Activated CD8-positive, alpha-beta T cell treated with anti-CD3 and anti-CD28 coated beads for 36 hours (primary cell): ENCODE data around the gene EFCAB9. TPM values are rescaled to one million over a fixed set of nuclear protein-coding genes. Genes with fewer than 3 reads are reported as not detected.
"Not testable (repeated sequence)": the region's sequence is repeated elsewhere in the genome, so short reads cannot be mapped to it uniquely, and the experiment has no call there.

ENCODE experiments used
- ATAC-seq: fragments of 200-7000 bp; cut with Tn5 transposase; one replicate; pipeline ENCODE4 v1.10.0; 2021; ENCODE audit warnings: mild to moderate bottlenecking, moderate library complexity
- CTCF ChIA-PET: fragments of 350-600 bp; sonication (Branson Sonifier 250); formaldehyde crosslinking; loops from one replicate; lab custom pipeline; 2021; ENCODE audit warnings: antibody characterized with exemption; lab: Charles Lee
- POLR2A ChIA-PET: fragments of 350-600 bp; sonication (Branson Sonifier 250); formaldehyde crosslinking; loops from one replicate; lab custom pipeline; 2021; ENCODE audit warnings: antibody characterized with exemption; lab: Charles Lee
- DNase-seq: peaks from one replicate; pipeline ENCODE4 v3.0.0-alpha.2; 2020
- H3K27ac Mint-ChIP-seq: one replicate; pipeline ENCODE4 v1.8.0; 2021; ENCODE audit warnings: mild to moderate bottlenecking, mixed read lengths
- H3K27me3 Mint-ChIP-seq: one replicate; pipeline ENCODE4 v1.8.0; 2021; ENCODE audit warnings: mixed read lengths
- H3K36me3 Mint-ChIP-seq: one replicate; pipeline ENCODE4 v1.8.0; 2021; ENCODE audit warnings: low read depth, mixed read lengths
- H3K4me1 Mint-ChIP-seq: one replicate; pipeline ENCODE4 v1.8.0; 2021; ENCODE audit warnings: low read depth, mixed read lengths
- H3K4me3 Mint-ChIP-seq: one replicate; pipeline ENCODE4 v1.8.0; 2021; ENCODE audit warnings: mild to moderate bottlenecking, moderate library complexity, mixed read lengths
- H3K9me3 Mint-ChIP-seq: one replicate; pipeline ENCODE4 v1.8.0; 2021; ENCODE audit warnings: mixed read lengths
- CTCF ChIP-seq: fragments of 200-600 bp; IDR thresholded peaks from one replicate; pipeline ENCODE4 v1.8.0; 2022; ENCODE audit warnings: antibody characterized with exemption, mild to moderate bottlenecking
- intact Hi-C: fragments of 100-400 bp; cut with micrococcal nuclease; formaldehyde crosslinking; loops from one replicate; pipeline ENCODE4 v1.10.0; 2022
- total RNA-seq, 2 experiments: library from RNA; stranded (reverse); gene quantifications; one replicate each; pipeline ENCODE4 v1.2.3, GENCODE V29; 2021

EFCAB9 gene
- total RNA-seq, 2 experiments from 2014 or later = not detected

- ChIA-PET POLR2A (interaction anchor here (0.7 to 7.8 kb wide), 15 partner anchors 10 to 182 kb away, joined by 3 to 124 read pairs (median 4); partner anchors contain the start of genes FBXW11 and UBTD2), CTCF (interaction anchor here (0.6 to 8.4 kb wide), 48 partner anchors 10 to 276 kb away, joined by 3 to 129 read pairs (median 7); partner anchors contain the start of genes FBXW11 and UBTD2)
- Mint-ChIP-seq H3K4me1 (peaks cover 10% of the 10 kb centered on the region), H3K27ac (no peak overlapping the region), H3K4me3 (peak overlapping the region; percentile 92), H3K9me3 (no peaks in the 10 kb centered on the region), H3K36me3 (peaks cover 30% of the 10 kb centered on the region), H3K27me3 (no peaks in the 10 kb centered on the region)
- DNase-seq (no peak), ATAC-seq (no peak)
- no peak for TF ChIP-seq CTCF
- intact Hi-C loops = loop anchor here (2.0 to 5.0 kb wide), 3 partner anchors 93 to 282 kb away; partner anchors contain the start of gene UBTD2
These were observed 4.9 kb upstream of the EFCAB9 start for GRCh38 chr5:172188893-172189692.

GRCh38 chr5:172189693-172190296 is 4.2 kb upstream of the EFCAB9 start:
- no peak for TF ChIP-seq CTCF
- ATAC-seq (no peak), DNase-seq (no peak)
- H3K36me3 Mint-ChIP-seq = peaks cover 24% of the 10 kb centered on the region
- peaks cover 3% of the 10 kb centered on the region for H3K4me1 Mint-ChIP-seq
- intact Hi-C loops = loop anchor here (2.0 to 5.0 kb wide), 3 partner anchors 93 to 282 kb away; partner anchors contain the start of gene UBTD2
- H3K9me3 Mint-ChIP-seq = no peaks in the 10 kb centered on the region
- ChIA-PET POLR2A (interaction anchor here (0.9 to 7.8 kb wide), 7 partner anchors 11 to 84 kb away, joined by 3 to 124 read pairs (median 5); no protein-coding TSS in a partner anchor), CTCF (interaction anchor here (0.9 to 8.4 kb wide), 32 partner anchors 9 to 771 kb away, joined by 3 to 129 read pairs (median 10); partner anchors contain the start of genes FBXW11 and UBTD2)
- H3K27ac Mint-ChIP-seq = no peak overlapping the region
- H3K4me3 Mint-ChIP-seq = no peak overlapping the region
- no peaks in the 10 kb centered on the region for H3K27me3 Mint-ChIP-seq

- CTCF ChIA-PET = interaction anchor here (1.3 kb wide), 1 partner anchor 88 kb away, joined by 4 read pairs; no protein-coding TSS in a partner anchor
- H3K36me3 Mint-ChIP-seq = no peaks in the 10 kb centered on the region
- no peak overlapping the region for H3K4me3 Mint-ChIP-seq
- H3K27me3 Mint-ChIP-seq = peaks cover 9% of the 10 kb centered on the region
- POLR2A ChIA-PET = no interaction called here
- no peak for TF ChIP-seq CTCF
- H3K4me1 Mint-ChIP-seq = no peaks in the 10 kb centered on the region
- no peak overlapping the region for H3K27ac Mint-ChIP-seq
- no peaks in the 10 kb centered on the region for H3K9me3 Mint-ChIP-seq
- intact Hi-C loops = no loop called here
- DNase-seq (no peak), ATAC-seq (no peak)
These were observed 1.2 kb downstream of the EFCAB9 start for GRCh38 chr5:172194985-172195774.

- CTCF ChIA-PET = interaction anchor here (1.0 to 3.0 kb wide), 4 partner anchors 9 to 96 kb away, joined by 3 to 22 read pairs (median 7); partner anchors contain the start of gene STK10
- intact Hi-C loops, DNase-seq, H3K4me3 Mint-ChIP-seq, H3K27me3 Mint-ChIP-seq, H3K27ac Mint-ChIP-seq, H3K36me3 Mint-ChIP-seq, H3K4me1 Mint-ChIP-seq, H3K9me3 Mint-ChIP-seq, ATAC-seq: not testable (repeated sequence)
- POLR2A ChIA-PET = interaction anchor here (1.0 kb wide), 2 partner anchors 10 to 12 kb away, joined by 3 to 5 read pairs; partner anchors contain the start of gene STK10
These were observed 3.8 kb downstream of the EFCAB9 start for GRCh38 chr5:172197775-172198174.

- Mint-ChIP-seq H3K4me3 (no peak overlapping the region), H3K27ac (no peak overlapping the region), H3K4me1 (no peaks in the 10 kb centered on the region), H3K9me3 (no peaks in the 10 kb centered on the region), H3K27me3 (peaks cover 9% of the 10 kb centered on the region), H3K36me3 (no peaks in the 10 kb centered on the region)
- intact Hi-C loops = no loop called here
- ATAC-seq (no peak), DNase-seq (no peak)
- no peak for TF ChIP-seq CTCF
- CTCF ChIA-PET = interaction anchor here (1.1 to 3.0 kb wide), 3 partner anchors 10 to 95 kb away, joined by 3 to 22 read pairs (median 10); partner anchors contain the start of genes STK10 and UBTD2
- POLR2A ChIA-PET = no interaction called here
These were observed 5.5 kb downstream of the EFCAB9 start for GRCh38 chr5:172199446-172199845.
